GM21576 (cell line): ENCODE results near the gene FCGR3B.
"Not testable (repeated sequence)": the region's sequence is repeated elsewhere in the genome, so short reads cannot be mapped to it uniquely, and the experiment has no call there.

ENCODE experiments used
- ATAC-seq: cut with Tn5 transposase; IDR thresholded peaks from one replicate; pipeline ENCODE4 v1.9.1; 2021; ENCODE audit warnings: mild to moderate bottlenecking, moderate library complexity; ENCODE audit not compliant: unreplicated experiment

FCGR3B gene

DNA sequence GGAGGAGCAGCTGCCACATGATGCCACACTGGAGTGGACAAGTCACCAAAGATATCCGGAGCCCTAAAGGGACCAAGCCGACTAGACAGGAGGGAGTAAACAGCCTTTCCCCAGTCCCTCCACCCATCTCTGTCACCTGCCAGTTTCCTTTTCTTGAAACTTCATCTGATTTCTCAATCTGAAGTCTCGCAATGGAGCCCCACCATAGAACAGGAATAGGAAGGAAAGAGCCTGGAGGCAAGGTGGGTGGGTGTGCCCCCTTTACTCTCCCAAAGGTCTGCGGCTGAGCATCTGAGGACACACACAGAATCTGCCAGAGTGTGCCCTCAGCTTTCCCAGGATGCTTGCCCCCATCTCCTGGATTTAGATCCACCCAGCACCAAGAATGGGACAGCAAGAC, at the start of gene FCGR3B:
Gene FCGR3B (minus strand): TSS at position 101 of the 400 bp plus-strand sequence. CDS start 82 bp downstream, at position 19.
- no peak for ATAC-seq

DNA sequence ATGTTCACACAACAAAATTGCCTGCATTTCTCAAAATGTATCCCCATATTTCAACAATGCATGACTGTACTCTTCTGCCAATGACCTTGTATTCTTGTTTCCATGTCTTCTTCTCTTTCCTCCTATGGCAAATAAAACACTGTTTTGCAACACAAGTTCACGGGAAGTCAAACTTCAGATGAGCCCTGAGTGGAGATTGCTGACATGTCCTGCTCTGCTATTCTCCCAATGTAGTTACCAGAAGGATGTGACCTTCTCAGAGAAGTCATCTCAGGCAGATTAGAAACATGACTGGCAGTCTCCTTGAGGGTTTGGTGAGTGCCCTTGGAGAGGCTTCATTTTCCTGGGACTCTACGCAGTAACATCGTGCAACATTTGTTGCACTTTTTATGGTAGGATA, 47.5 kb upstream of the FCGR3B start:
- no peak for ATAC-seq

DNA sequence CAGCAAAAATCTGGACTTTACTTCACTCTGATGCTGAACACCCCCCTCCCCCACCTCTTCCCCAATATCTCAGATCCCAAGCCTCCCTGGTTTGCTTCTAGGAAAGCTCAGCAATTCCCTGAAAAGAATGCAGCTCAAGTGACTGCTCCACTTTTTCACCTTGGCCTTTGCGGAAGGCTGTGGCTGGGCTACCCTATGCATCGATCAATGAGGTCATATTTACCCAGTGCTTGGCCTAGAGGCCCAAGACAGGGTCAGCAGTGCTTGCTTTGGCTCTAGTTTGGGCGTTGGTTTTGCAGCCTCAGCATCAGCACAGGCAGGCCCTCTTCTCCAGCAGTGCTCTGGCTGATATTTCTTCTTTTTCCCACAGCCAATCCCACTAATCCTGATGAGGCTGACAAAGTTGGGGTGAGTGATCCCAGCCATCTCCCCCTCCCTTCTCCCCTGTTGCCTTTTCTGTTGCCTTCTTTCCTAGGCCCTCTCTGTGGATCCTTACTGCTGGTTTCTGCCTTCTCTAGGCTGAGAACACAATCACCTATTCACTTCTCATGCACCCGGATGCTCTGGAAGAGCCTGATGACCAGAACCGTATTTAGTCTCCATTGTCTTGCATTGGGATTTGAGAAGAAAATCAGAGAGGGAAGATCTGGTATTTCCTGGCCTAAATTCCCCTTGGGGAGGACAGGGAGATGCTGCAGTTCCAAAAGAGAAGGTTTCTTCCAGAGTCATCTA, 46.1 kb upstream of the FCGR3B start:
- ATAC-seq: no peak

DNA sequence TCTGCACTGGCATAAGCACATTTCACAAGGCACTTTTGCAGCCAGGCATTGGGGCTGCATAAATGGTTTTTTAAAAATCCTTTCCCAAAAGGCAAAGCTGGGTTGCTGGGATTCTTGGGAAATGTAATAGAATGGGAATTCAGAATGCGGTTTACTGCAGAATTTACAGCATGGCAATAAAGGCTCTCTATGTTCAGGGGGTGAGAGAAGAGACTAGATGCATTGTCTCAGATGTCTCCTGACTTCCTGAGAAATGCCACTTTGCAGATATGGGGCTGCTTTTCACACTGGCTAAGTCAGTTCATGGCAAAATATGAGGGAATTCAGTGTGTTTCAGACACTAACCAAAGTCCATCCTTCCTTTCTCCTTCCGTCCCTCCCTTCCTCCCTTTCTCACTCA, 45.5 kb upstream of the FCGR3B start:
- ATAC-seq: no peak

DNA sequence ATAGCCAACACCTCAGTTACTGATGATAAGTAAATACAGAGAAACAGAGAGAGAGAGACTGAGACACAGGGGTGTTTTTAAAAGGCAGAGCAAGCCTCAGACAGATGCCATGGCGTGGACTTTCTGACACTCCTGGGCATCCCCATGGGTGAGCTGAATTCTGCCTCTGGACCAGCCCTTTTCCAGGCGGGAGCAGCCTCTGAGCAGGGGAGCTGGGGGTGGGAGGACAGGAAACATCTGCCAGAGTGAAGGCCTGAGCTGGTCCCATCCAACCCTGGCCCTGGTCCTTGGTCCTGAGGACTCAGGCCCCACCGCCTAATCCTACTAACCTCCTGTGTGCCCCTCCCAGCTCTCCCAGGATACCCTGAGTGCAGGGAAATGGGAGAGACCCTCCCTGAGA, 43.9 kb upstream of the FCGR3B start:
- not testable (repeated sequence) for ATAC-seq

DNA sequence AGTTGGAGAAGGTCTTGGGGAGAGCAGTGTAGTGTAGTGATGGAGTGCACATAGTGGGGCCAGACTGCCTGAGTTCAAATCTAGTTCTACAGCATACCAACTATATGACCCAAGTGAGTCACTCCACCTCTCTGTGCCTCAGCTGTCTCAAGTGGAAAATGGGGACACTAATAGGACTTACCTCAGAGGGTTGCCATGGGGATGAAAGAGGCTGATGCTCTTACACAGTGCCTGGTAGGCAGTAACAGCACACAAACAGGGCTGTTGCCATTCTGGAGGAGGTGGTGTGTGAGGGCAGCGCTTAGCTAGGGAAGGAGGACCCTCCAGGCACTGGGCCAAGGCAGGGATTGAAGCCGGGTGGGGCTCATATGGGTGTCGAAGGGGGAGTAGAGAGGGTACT, 43.5 kb upstream of the FCGR3B start:
- ATAC-seq: not testable (repeated sequence)

DNA sequence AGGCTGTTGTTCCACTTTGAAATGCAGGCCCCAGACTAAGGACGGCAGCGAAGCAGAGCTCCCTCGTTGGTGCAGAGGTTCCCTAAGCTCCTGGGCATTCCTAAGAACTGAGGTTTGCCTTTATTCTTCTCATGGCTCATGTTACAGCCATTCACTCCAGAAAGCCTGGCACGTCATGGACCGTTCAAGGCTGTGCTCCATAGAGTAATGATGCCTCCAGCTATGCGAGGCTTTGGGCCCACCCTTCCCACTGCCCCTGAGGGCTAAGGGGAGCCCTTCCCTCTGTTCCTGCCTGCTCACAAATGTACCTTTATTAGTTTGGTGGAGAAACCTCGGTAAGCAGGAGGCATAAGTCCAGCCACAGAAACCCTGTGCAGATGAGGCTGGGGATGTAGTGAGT, 42.5 kb upstream of the FCGR3B start:
- not testable (repeated sequence) for ATAC-seq

DNA sequence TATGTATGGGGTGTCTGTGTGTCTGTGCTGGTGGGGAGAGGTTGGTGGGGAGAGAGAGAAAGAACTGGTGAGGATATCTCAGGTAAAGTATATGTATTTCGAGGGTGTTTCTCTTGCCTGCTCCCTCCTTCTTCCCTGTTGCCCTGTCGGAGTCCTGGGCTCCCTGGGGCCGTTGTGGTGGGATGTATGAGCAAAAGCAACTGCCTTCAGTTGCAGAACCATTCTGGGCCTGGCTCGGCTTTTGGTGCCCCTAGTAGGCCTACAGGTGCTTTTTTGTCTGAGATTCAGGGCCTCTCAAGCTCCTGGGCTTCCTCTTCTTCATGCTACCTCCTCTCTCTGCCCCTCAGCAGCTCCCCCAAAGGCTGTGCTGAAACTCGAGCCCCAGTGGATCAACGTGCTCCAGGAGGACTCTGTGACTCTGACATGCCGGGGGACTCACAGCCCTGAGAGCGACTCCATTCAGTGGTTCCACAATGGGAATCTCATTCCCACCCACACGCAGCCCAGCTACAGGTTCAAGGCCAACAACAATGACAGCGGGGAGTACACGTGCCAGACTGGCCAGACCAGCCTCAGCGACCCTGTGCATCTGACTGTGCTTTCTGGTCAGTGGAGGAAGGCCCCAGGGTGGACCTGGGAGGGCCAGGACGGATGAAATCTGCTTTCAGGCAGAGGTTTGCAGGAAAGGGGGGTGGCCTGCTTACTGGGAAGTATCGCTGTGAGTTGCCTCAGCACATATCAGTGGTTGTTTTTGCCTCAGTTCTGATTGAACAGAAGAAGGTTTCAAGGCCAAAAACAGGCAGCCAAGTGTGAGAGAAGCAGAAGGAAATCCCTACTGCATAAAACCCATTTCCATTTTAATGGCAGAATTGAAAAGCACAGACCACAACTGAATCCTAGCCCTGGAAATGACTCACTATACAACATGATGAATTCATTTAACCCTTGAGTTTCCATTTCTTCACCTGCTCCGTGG, 40.4 kb upstream of the FCGR3B start:
- not testable (repeated sequence) for ATAC-seq

DNA sequence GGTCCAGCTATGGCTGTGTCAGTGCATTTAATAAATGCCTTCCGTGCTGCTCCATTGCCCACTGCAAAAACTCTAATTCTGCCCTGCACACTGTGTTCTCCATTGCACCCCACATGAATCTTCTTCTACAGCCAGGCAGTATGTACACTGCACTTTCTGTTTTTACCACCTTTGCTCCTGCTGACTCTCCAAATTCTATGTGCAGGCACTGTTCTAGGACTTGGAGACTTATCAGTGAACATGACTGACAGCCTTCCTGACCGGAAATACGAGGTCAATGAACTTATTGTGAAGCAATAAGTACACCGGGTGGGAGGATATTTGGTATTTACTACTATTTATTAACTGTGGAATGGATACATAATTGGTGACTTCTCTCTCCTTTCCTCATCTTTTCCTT, 33.7 kb upstream of the FCGR3B start:
- not testable (repeated sequence) for ATAC-seq

DNA sequence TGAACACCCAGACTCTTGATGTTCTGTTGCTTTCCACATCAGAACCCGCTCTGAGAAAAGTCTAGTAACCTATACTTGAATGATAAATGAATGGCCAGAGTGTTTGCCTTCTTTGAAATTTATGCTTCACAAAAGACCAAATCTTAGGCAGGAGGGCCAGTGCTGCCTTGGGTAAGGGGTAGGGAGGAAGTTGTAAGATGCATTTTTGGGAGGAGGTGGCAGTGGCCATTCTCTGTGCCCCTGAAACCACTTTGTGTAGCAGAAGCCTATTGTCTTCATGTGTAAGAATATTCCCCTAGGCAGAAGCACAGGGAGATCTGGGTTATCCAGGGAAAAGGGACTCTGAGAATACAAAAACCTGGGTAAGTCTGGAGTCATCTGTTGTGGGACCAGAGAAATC, 32.6 kb upstream of the FCGR3B start:
- ATAC-seq: peak; percentile 17

DNA sequence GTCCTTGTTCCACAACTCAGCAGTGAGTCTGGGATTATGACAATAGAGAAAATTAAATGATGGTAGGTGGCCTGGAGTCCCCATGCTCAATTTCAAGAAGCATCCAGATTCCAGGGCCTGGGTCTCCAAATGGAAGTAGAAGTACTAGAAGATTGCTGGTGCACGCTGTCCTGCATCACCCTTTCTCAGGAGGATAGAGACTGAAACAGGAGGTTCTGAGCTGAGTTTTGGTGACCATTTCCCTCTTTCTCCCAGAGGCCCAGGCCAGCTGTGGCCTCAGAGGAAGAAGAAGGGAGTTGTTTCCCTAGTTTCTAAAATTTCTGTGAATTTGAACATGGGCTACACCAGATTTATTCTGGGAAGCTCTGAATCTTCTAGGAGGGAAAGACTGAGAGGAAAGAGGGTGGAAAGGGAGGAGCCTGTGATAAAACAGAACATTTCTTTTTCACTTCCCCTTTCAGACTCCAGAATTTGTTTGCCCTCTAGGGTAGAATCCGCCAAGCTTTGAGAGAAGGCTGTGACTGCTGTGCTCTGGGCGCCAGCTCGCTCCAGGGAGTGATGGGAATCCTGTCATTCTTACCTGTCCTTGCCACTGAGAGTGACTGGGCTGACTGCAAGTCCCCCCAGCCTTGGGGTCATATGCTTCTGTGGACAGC, 31.8 kb upstream of the FCGR3B start, which contains the start of gene FCGR2B:
Gene FCGR2B (plus strand): TSS at position 460 of the 656 bp plus-strand sequence. CDS start 99 bp downstream, at position 559.
- ATAC-seq: peak; percentile 66

DNA sequence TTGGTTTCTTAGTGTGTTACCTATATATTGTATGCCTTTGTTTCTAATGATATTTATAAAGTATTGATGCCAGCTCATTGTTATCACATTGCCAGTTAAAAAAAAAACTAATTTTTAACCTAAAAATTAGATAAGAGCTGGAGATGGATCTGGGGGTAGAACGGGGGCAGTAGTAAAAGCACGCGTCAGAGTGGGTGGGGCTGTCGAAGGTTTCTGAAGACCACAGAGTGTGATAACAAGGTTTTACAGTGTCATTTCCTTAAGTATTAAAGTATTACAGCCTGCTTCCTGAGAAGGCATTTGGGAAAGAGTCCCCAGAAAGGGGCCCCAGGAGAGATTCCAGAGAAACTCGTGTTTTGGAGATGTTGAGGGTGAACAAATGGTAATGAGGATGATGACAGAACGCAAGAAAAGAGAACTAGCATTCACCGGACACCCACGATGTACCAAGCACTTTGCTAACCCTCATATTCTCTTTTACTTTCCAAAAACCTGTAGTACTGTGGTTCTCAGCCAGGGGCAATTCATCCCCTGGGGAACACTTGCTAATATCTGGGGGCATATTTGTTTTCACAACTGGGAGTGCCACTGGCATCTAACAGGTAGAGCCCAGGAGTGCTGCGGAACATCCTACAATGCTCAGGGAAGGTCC, 30.8 kb upstream of the FCGR3B start:
- ATAC-seq: not testable (repeated sequence)

DNA sequence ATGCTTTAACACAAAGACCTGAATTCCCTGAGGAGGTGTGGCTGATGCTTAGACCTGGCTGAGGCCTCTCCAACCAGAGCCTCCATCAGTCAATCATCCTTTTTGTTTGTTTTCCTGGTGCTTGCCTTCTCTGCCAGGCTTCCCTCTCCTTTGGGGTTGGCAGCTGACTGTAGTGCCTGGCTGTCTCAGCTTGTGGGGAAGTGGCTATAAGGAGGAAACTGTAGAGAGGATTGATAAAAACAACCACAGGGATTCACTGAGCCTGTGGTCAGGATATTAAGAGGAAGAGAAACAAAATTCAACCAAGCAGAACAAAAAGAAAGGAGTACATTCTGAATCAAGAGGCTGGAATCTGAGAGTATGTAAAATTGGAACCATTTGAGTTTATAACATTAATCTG, 27.5 kb upstream of the FCGR3B start:
- not testable (repeated sequence) for ATAC-seq

DNA sequence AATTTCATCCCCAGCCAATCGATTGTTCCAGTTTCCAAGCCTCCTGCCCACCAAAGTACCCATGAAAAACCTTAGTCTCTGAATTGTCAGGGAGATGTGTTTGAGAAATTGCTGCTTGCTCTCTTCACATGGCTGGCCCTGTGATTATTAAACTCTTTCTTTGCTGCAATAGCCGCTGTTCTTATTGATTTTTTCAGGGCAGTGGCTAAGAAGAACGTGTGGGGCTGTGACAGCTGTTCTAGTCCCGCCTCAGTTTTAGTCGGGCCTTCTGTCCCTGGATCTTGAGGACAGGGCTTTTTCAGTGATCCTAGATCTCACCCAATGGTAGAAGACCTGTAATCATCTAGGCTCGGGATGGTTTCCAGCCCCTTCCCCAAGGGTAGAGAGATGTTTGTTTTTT, 23.0 kb upstream of the FCGR3B start:
- not testable (repeated sequence) for ATAC-seq

DNA sequence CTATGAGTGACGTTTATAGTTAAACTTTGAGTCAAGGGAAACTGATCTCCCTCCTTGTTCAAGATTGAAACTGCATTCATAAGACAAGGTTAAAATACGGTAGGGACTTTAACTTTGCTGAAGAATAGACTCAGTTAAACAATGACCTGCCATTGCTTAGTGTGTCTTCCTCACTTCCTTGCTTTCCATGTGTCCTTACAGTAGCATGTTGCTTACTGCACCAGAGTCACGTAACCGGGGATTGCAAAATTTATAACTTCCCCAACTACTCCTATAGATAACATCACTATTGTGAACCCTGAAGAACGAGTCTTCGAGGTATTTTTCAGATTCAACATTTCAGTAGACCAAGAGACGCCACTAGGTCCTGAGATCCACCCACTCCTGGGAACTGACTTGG, 22.6 kb upstream of the FCGR3B start:
- not testable (repeated sequence) for ATAC-seq

DNA sequence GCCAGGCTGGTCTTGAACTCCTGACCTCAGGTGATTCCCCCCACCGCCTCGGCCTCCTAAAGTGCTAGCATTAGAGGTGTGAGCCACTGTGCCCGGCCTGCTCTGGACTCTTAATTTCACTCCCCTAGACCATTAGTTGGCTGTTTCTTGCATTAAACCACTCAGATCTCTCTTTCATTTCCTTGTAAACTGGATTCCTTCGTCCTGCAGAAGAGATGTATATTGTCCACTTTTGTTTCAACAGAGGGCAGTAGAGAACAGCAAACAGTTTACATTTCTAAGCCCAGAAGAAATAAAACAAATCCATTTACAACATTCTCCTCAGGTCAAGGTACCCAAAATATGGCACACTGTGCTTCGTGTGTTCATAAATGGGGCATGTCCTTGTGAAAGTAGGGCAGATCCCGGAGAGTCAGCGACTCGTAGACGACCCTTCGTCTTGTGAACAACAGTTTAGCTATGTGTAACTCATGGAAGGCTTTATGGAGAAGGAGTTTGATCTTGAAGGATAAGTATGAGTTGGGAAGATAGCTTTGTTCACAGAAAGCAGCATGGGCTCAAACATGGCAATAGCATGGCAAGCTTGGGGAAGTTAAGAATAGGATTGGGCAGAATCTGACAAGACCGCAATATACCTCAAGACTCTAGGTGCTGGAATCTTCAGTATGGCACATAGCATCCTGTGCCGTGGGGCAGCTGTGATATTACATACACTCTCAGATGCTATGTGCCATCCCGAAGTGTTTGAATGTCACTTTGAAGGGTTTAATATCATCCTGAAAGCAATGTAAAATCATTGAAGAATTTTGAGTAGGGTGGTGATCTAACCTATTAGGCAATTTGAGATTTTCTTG, 16.8 kb upstream of the FCGR3B start:
- not testable (repeated sequence) for ATAC-seq

DNA sequence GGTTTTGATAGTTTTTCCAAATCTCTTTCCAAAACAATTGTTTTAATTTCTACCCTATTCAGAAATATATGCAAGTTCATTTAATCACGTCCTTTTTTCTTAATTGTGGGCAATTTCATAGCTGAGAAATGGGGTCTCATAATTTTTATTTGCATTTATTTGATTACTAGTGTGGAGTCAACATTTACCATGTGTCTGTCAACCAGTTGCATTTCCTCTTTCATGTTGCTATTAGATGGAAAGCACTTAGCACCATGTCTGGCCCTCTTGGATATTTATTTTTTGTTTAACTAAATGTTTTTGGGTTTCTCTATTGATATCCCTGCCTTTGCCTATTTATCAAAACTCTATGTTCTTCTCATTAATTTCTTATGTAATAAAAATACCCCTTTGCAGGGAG, 13.9 kb upstream of the FCGR3B start:
- not testable (repeated sequence) for ATAC-seq

DNA sequence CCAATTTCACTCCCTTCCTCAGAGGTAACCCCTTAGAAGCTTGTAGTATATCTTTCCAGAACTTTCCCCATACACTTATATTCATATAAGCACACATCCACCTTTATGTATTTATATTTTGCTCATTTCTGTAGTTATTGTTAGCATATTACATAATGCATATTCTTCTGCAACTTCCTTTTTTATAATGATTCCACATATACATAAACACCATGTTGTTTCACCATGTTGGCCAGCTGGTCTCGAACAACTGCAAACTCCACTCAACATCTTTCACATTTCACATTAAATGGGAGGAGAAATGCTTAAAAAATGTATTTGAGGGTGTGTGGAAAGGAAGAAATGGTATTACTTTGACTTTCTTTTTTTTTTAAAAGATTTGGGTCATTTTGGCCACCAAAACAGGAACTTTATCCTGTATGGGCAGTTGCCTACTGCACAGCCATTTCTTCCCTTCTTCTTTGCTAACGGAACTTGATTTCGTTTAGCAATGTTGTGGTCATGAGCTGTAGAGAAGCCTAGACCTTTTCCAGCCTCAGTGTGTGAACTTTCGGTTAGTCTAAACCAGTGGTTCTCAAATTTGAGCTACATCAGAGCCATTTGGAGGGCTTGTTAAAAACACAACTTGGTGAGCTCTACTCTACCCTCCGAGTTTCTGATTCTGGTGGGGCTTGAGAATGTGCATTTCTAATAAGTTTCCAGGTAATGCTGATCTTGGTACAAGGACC, 12.7 kb upstream of the FCGR3B start:
- not testable (repeated sequence) for ATAC-seq

DNA sequence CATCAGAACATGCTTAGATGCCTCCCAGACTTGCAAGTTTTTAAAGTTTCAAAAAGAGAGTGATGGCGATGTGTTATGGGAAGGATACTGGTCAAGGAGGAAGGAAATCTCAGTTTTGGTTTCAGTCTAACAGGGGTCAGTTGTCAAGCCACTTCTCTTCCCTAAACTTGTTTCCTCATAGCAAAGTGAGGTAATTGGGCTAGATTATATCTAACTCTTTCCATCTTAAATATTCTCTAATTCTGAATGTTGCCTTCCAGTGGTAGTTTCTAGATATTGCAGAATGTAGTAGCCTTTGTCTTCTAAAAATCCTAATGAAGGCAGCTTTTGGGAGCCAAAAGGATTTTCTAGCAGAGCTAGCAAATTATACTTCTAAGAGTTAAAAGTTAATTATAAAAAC, 11.7 kb upstream of the FCGR3B start:
- not testable (repeated sequence) for ATAC-seq
